Karpas-422 (cell line): Measurements from ENCODE around the gene CPTP. TPM values are rescaled to one million over a fixed set of nuclear protein-coding genes. Genes with fewer than 3 reads are reported as not detected.

Experiments
- DNase-seq: peaks from one replicate; pipeline ENCODE4 v3.0.0-alpha.2; 2015
- H2AFZ ChIP-seq: fragments of 200-600 bp; sonication (generic); 2 replicates; pipeline ENCODE4 v1.6.1; 2014; ENCODE audit warnings: antibody characterized with exemption, low read length, mixed read lengths
- H3K27ac ChIP-seq: fragments of 200-600 bp; sonication (generic); 2 replicates; pipeline ENCODE4 v1.5.1; 2014; ENCODE audit warnings: mild to moderate bottlenecking, low read length, moderate library complexity
- H3K27me3 ChIP-seq: fragments of 200-600 bp; sonication (generic); 2 replicates; pipeline ENCODE4 v1.6.1; 2014; ENCODE audit warnings: low read length, mixed read lengths
- H3K36me3 ChIP-seq: fragments of 200-600 bp; sonication (generic); 2 replicates; pipeline ENCODE4 v1.6.1; 2014; ENCODE audit warnings: low read length, mixed read lengths; ENCODE audit not compliant: insufficient read depth
- H3K4me1 ChIP-seq: fragments of 200-600 bp; sonication (generic); 2 replicates; pipeline ENCODE4 v1.6.1; 2014; ENCODE audit warnings: mild to moderate bottlenecking, low read length, mixed read lengths
- H3K4me2 ChIP-seq: fragments of 200-600 bp; sonication (generic); 2 replicates; pipeline ENCODE4 v1.6.1; 2014; ENCODE audit warnings: low read length, low read depth, mild to moderate bottlenecking; ENCODE audit not compliant: poor library complexity, severe bottlenecking
- H3K4me3 ChIP-seq: fragments of 200-600 bp; sonication (generic); 2 replicates; pipeline ENCODE4 v1.5.1; 2014; ENCODE audit warnings: mild to moderate bottlenecking, antibody characterized with exemption, low read length, mixed read lengths
- H3K79me2 ChIP-seq: fragments of 200-600 bp; sonication (generic); 2 replicates; pipeline ENCODE4 v1.6.1; 2014; ENCODE audit warnings: mild to moderate bottlenecking, low read length, mixed read lengths
- H3K9ac ChIP-seq: fragments of 200-600 bp; sonication (generic); 2 replicates; pipeline ENCODE4 v1.6.0; 2014; ENCODE audit warnings: low read length
- H3K9me2 ChIP-seq: fragments of 200-600 bp; sonication (generic), shearing (Covaris generic); replicated peaks from 2 replicates; pipeline ENCODE4 v1.6.0; 2014; ENCODE audit warnings: mild to moderate bottlenecking, low read length, moderate library complexity; ENCODE audit not compliant: insufficient read depth
- H3K9me3 ChIP-seq: fragments of 300-700, 200-600 bp; sonication (generic); 2 replicates; pipeline ENCODE4 v1.6.1; 2014; ENCODE audit warnings: low read length, mixed read lengths
- H4K20me1 ChIP-seq: fragments of 200-600 bp; sonication (generic); 2 replicates; pipeline ENCODE4 v1.6.1; 2014; ENCODE audit warnings: mild to moderate bottlenecking, antibody characterized with exemption, low read length, low read depth; ENCODE audit not compliant: insufficient read depth
- total RNA-seq: library from RNA; depleted of rRNA; stranded (reverse); fragments of >200 nt; shearing (Covaris generic); gene quantifications from 2 replicates; pipeline ENCODE4 v1.2.3, GENCODE V29; 2014; ENCODE audit warnings: low replicate concordance

The CPTP gene
- total RNA-seq, 1 experiment from 2014 or later, result 35.0 TPM

DNA sequence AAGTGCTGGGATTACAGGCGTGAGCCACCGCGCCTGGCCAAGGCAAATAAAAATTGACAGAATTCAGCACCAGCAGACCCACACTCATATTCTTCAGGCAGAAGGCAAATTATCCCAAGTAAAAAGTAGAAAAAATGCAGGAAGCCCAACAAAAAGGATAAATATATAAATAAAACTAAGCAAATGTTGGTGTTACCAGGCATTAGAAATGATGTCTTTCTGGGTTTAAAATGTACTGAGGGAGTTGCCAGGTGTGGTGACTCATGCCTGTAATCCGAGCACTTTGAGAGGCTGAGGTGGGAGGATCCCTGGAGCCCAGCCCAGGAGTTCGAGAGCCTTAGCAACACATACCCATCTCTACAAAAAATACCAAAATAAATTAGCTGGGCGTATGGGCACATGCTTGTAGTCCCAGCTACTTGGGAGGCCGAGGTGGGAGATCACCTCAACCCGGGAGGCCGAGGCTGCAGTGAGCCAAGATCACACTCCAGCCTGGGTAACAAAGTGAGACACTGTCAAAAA, 6.4 kb upstream of the CPTP start:
- no peak overlapping the region for H3K4me3 ChIP-seq
- H3K4me2 ChIP-seq, result no peak overlapping the region
- H2AFZ ChIP-seq, result no peak overlapping the region
- H3K27ac ChIP-seq, result no peak overlapping the region
- peak; percentile 66 for DNase-seq
- H3K4me1 ChIP-seq, result peaks cover 33% of the 10 kb centered on the region
- no peaks in the 10 kb centered on the region for H3K27me3 ChIP-seq
- H3K9me3 ChIP-seq, result no peaks in the 10 kb centered on the region
- no peak overlapping the region for H3K9ac ChIP-seq
- H4K20me1 ChIP-seq, result peaks cover 19% of the 10 kb centered on the region
- H3K36me3 ChIP-seq, result peaks cover 11% of the 10 kb centered on the region
- no peaks in the 10 kb centered on the region for H3K9me2 ChIP-seq
- peaks cover 45% of the 10 kb centered on the region for H3K79me2 ChIP-seq

DNA sequence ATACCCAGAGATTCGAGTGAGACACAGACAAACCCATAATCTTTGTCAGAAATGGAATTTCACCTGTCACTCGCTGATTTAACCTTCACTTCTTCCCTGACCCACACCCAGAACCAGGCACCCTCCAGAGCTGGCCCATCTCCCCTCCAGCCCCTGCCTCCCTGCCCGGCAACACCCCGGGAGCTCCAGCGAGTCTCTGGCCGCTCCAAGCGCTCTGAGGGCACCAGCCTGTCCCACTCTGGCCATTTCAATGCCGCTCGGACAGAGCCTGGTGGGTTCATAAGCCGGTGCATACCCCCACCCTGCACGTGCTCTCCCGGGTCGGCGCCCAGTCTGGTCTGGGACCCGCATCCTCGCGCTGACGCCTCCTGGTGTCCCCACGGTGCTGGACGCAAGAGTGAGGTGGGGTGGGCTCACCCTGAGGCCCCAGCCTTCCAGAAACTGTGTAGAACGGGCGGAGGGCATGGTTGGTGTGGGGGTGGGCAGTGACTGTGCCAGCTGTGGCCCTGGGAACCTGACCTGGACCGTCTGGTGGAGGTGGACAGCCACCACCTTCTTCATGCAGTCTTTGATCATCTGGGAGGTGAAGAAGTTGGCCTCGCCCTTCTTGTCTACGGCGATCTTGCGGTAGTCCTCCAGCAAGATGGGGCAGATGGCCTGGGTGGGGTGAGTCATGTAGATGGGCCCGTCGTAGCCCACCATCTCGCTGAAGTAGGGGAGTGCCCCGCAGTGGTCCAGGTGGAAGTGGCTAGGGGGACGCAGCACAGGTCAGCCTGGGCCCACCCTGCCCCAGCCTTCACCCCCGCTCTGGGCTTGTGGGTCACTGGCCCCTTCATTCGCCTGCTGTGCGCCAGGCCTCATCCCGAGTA, 5.6 kb upstream of the CPTP start:
- Histone ChIP-seq H4K20me1 (peaks cover 23% of the 10 kb centered on the region), H3K9me3 (no peaks in the 10 kb centered on the region), H3K79me2 (peaks cover 49% of the 10 kb centered on the region), H3K36me3 (peaks cover 5% of the 10 kb centered on the region), H3K4me2 (no peak overlapping the region), H3K9ac (no peak overlapping the region), H3K27me3 (no peaks in the 10 kb centered on the region), H3K27ac (no peak overlapping the region), H3K4me3 (no peak overlapping the region), H2AFZ (no peak overlapping the region), H3K9me2 (no peaks in the 10 kb centered on the region), H3K4me1 (peaks cover 38% of the 10 kb centered on the region)
- no peak for DNase-seq

DNA sequence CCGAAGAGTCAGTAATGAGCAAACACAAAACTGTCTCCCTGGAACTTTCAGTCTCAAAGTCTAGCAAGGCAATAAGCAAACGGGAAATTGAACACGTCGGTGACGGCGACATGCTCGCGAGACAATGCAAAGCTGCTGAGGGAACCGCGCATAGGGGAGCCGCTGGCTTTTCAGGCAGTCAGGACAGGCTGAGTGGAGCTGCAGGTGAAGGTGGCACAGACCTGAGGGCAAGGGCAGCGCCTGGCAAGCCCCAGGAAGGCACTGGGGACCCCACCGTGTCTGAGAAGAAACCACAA, 5.0 kb upstream of the CPTP start:
- peaks cover 53% of the 10 kb centered on the region for H3K79me2 ChIP-seq
- no peak overlapping the region for H3K4me2 ChIP-seq

DNA sequence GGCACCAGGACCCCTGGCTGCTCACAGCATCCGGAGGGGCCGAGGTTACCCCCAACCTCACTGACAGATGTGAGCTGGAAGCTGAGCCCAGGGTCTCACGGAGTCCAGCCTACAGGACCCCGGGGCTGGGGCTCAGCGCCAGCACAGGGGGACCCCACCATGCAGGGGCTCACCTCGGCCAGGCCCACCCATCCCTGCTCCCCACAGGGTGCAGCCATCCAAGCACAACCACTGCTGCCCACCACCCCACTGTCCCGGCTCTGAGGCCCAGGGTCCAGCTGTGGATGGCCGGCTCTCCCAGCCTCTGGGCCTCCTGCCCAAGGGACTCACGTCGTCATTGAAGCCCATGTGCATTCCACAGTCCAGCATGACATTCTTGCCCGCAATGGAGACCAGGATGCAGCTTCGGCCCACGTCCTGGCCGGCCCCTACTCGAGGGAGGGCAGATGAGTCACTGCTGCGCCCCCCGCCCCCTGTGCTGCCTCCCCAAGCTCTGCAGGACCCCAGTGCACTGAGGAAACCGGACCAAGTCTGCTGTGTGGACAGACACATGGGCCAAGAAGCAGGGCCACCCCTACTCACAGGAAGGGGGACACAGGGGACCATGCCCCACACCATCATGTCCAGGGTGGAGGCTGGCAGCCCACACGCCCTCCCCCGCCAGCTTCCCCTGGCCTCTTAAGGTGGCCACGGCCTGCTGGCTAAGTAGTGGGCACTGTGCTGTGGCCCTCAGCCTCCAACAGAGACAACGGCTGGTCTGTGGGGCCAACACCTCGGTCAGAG, 3.7 kb upstream of the CPTP start:
- peaks cover 23% of the 10 kb centered on the region for H4K20me1 ChIP-seq

More for the DNA sequence above, 5.0 kb upstream of the CPTP start:
- H3K9me3 ChIP-seq, result no peaks in the 10 kb centered on the region
- H3K9me2 ChIP-seq, result no peaks in the 10 kb centered on the region
- H3K4me3 ChIP-seq, result no peak overlapping the region
- H2AFZ ChIP-seq, result no peak overlapping the region
- peaks cover 23% of the 10 kb centered on the region for H4K20me1 ChIP-seq
- no peaks in the 10 kb centered on the region for H3K27me3 ChIP-seq
- no peak overlapping the region for H3K9ac ChIP-seq
- H3K36me3 ChIP-seq, result peaks cover 4% of the 10 kb centered on the region
- no peak for DNase-seq
- H3K4me1 ChIP-seq, result peaks cover 38% of the 10 kb centered on the region
- no peak overlapping the region for H3K27ac ChIP-seq

DNA sequence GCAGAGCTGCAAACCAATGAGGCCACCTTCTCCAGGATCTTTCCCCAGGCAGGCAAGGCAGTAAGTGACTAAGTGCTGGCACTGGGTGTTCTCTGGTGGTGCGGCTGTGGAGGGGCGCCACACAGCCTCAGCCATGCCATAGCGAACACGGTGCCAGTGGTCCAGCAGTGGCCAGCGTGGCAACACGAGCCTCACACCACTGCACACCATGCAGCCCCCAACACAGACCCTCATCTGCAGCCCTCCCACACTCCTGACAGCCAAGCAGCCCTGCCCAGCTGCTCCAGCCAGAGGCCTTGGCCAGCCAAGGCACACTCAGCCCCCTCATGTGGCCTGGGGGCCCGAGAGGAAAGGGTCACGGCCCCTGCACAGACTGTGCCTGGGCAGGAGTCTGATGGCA, 3.1 kb upstream of the CPTP start:
- no peak for DNase-seq
- no peaks in the 10 kb centered on the region for H3K9me3 ChIP-seq

More for the DNA sequence above, 3.7 kb upstream of the CPTP start:
- H3K9ac ChIP-seq, result no peak overlapping the region
- H3K79me2 ChIP-seq, result peaks cover 59% of the 10 kb centered on the region
- no peak overlapping the region for H3K27ac ChIP-seq
- H3K9me3 ChIP-seq, result no peaks in the 10 kb centered on the region
- H3K27me3 ChIP-seq, result no peaks in the 10 kb centered on the region
- DNase-seq, result no peak
- H3K36me3 ChIP-seq, result no peaks in the 10 kb centered on the region
- H3K4me2 ChIP-seq, result no peak overlapping the region
- no peak overlapping the region for H3K4me3 ChIP-seq
- H3K4me1 ChIP-seq, result peaks cover 31% of the 10 kb centered on the region
- no peaks in the 10 kb centered on the region for H3K9me2 ChIP-seq
- no peak overlapping the region for H2AFZ ChIP-seq

DNA sequence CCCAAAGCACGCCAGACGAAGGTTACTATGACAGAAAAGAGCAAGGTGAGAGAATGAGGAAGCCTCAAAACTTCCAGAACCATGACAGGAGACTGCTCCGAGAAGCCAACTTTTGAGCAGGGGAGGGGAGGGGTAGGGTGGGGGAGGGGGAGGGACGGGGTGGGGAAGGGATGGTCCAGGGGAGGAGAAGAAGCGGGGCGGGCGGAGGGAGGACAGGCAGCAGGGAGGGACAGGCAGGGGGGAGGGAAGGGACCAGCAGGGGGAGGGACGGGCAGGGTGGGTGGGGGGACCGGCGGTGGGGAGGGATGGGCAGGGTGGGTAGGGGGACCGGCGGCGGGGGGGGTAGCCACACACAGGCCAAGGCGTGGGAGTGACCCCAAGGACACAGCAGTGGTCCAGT, 2.2 kb upstream of the CPTP start:
- Histone ChIP-seq H3K9me2 (no peaks in the 10 kb centered on the region), H4K20me1 (peaks cover 31% of the 10 kb centered on the region), H2AFZ (no peak overlapping the region), H3K9me3 (no peaks in the 10 kb centered on the region), H3K4me2 (no peak overlapping the region), H3K79me2 (peaks cover 71% of the 10 kb centered on the region), H3K27me3 (no peaks in the 10 kb centered on the region), H3K27ac (no peak overlapping the region), H3K4me3 (no peak overlapping the region), H3K9ac (no peak overlapping the region), H3K36me3 (no peaks in the 10 kb centered on the region), H3K4me1 (peaks cover 42% of the 10 kb centered on the region)
- DNase-seq, result no peak

More for the DNA sequence above, 3.1 kb upstream of the CPTP start:
- no peaks in the 10 kb centered on the region for H3K36me3 ChIP-seq
- no peak overlapping the region for H3K27ac ChIP-seq
- H3K9me2 ChIP-seq, result no peaks in the 10 kb centered on the region
- peaks cover 27% of the 10 kb centered on the region for H4K20me1 ChIP-seq
- no peaks in the 10 kb centered on the region for H3K27me3 ChIP-seq
- no peak overlapping the region for H3K9ac ChIP-seq
- no peak overlapping the region for H3K4me3 ChIP-seq
- H3K79me2 ChIP-seq, result peaks cover 65% of the 10 kb centered on the region
- H2AFZ ChIP-seq, result no peak overlapping the region
- H3K4me2 ChIP-seq, result no peak overlapping the region
- H3K4me1 ChIP-seq, result peaks cover 33% of the 10 kb centered on the region

DNA sequence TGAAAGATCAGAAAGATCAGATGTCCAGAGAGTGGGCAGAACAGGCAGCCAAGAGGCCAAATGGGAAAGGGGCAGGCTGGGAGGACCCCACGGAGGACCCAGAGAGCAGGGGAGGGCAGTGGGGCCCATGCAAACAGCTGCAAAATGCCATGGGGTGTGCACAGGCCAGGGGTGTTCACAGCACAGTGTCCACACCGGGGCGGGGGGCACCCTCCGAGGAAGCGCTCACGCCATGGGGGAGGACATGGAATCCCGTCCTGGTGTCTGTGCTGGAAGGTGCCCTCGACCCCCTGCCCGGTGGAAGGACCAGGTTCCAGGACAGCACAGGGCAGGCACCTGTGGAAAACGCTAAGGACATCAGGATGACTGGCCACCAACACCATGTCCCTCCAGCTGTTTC, 1.6 kb upstream of the CPTP start:
- H3K9ac ChIP-seq, result peak overlapping the region; percentile 70
- peaks cover 48% of the 10 kb centered on the region for H3K4me1 ChIP-seq
- H3K79me2 ChIP-seq, result peaks cover 70% of the 10 kb centered on the region
- H2AFZ ChIP-seq, result no peak overlapping the region
- H3K4me2 ChIP-seq, result peak overlapping the region; percentile 82
- peaks cover 31% of the 10 kb centered on the region for H4K20me1 ChIP-seq
- no peak overlapping the region for H3K27ac ChIP-seq
- no peaks in the 10 kb centered on the region for H3K36me3 ChIP-seq
- H3K9me2 ChIP-seq, result no peaks in the 10 kb centered on the region
- no peak for DNase-seq
- peak overlapping the region; percentile 65; the same call in 1 of the 2 replicates for H3K4me3 ChIP-seq
- H3K27me3 ChIP-seq, result no peaks in the 10 kb centered on the region
- H3K9me3 ChIP-seq, result no peaks in the 10 kb centered on the region

DNA sequence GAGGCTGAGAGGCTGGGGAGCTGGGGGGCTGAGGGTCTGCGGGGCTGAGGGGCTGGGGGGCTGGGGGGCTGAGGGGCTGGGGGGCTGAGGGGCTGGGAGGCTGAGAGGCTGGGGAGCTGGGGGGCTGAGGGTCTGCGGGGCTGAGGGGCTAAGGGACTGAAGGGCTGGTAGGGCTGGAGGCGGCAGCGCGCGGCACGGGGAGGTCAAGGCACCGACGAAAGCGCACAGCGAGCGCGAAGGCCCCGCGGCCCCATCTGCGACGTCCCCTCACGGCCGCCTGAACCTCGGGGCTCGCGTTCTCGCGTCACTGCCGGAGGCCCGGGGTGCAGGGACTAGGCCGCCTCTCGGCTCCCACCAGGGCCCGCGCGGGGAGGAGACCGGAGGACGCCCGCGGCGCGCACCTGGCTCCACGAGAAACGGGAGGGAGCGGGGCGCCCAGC, 498 bp upstream of the CPTP start:
- Histone ChIP-seq H3K4me1 (peaks cover 51% of the 10 kb centered on the region), H3K9ac (peak overlapping the region; percentile 97), H3K36me3 (no peaks in the 10 kb centered on the region), H2AFZ (no peak overlapping the region), H3K9me2 (no peaks in the 10 kb centered on the region), H3K79me2 (peaks cover 67% of the 10 kb centered on the region), H3K9me3 (no peaks in the 10 kb centered on the region), H3K4me2 (peak overlapping the region; percentile 79), H3K27me3 (no peaks in the 10 kb centered on the region), H3K4me3 (peak overlapping the region; percentile 82), H3K27ac (no peak overlapping the region), H4K20me1 (peaks cover 31% of the 10 kb centered on the region)
- DNase-seq, result no peak
